HTERT RPE-1 (cell line): ENCODE data around the gene MAD1L1.
"Not testable (repeated sequence)": the region's sequence is repeated elsewhere in the genome, so short reads cannot be mapped to it uniquely, and the experiment has no call there.

Experiments
- in situ Hi-C: fragments of 300-500 bp; cut with MboI; formaldehyde crosslinking; loops from 4 replicates; pipeline ENCODE4 v1.14.3; 2020; ENCODE audit warnings: low sequenced_read_pairs

Gene MAD1L1

DNA sequence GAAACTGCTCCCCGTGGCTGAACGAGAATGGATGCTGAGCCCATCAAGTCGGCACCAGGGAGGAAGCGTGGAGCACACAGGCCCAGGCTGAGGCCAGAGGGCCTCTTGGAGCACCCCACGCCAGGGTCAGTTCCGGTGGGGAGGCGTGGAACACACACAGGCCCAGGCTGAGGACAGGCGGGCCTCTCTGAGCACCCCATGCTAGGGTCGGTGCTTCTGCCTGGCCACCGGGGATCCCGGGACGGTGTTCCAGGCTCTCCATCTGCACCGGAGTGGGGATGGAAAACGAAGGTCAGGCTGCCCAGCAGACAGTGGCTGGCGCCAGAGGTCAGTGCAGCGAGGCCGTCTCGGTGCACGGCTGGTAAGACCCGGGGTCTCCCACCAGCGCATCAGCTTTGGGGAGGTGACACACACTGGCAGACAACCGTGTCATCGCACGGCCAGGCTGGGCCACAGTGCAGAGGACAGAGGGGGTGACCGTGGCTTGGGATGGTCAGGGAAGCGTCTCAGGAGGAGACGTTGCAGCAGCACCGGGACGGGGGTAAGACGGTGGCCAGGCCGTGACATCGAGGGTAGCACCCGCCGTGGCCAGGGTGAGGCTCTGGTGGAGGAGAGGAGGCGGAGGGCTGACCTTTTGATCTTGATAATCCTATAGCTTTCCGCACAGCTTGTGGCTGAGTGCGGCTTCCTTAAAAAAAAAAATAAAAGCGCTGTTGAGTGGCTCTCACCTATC lies 358.7 kb downstream of the MAD1L1 start:
- in situ Hi-C loops: no loop called here

DNA sequence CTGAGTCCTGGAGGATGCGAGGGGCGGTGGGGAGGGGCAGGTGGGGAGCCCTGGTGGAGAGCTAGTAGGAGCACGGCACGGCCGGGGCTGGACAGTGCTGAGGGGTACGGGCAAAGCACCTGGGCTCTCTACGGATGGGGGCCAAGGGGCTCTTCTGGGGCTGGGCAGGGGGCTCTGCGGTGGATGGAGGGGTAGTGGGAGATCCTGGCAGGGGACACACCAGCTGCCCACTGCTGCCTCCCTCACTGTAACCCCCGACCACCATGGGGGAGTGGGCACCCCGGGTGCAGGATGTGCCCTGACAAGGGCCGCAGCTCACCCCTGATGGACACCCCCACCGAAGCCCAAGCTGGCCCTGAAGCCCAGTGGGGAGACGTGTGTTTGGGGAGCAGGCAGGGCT lies 359.3 kb downstream of the MAD1L1 start:
- in situ Hi-C loops: no loop called here

DNA sequence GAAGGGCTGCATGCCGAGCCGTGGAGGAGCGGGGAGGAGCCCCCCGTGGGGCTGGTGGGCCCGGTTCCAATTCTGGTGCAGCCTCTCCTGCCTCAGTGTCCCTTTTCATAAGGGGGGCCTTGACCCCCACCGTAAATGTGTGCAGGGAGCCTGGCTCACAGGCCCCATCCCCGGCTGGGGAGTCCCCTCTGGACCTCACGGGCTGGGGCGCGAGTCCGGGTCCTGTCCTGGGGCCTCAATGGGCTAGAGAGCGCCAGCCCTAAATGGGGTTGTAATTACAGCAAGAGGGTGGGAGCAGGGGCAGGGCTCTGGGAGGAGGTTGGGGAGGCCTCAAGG lies 359.7 kb downstream of the MAD1L1 start:
- in situ Hi-C loops: no loop called here

- in situ Hi-C loops: no loop called here
These were observed 360.3 kb downstream of the MAD1L1 start for GRCh38 chr7:1872191-1873069.

GRCh38 chr7:1869452-1870130 lies 363.2 kb downstream of the MAD1L1 start:
- in situ Hi-C loops: no loop called here

DNA sequence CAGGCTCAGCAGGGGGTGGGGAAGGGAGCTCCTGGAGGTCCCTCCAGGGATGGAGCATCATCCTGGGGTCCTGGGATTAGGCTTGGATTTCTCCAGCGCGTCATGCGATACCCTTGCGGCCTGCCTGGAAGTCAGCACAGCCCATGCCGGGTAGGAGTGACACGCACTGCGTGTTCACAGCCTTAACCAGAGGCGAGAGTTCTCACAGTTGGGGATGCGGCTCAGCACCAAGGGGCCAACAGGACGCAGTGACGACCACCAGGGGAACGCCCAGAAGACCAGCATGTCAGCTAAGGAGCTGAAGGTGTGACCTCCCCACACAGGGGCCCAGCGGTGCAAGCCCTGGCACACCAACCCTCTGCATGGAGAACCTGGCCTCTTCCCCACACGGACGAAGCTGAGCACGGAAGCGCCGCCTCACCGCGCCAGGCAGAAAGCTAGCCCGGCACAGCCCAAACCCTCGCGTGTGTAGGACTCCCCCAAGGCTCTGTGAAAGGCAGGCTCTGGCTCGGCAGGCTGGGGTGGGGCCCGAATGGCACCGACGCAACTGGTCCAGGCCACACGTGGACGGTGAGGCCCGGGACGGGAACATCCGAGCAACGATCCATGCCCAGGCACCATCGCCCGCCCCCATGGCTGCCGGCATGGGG lies 364.1 kb downstream of the MAD1L1 start:
- in situ Hi-C loops: no loop called here

DNA sequence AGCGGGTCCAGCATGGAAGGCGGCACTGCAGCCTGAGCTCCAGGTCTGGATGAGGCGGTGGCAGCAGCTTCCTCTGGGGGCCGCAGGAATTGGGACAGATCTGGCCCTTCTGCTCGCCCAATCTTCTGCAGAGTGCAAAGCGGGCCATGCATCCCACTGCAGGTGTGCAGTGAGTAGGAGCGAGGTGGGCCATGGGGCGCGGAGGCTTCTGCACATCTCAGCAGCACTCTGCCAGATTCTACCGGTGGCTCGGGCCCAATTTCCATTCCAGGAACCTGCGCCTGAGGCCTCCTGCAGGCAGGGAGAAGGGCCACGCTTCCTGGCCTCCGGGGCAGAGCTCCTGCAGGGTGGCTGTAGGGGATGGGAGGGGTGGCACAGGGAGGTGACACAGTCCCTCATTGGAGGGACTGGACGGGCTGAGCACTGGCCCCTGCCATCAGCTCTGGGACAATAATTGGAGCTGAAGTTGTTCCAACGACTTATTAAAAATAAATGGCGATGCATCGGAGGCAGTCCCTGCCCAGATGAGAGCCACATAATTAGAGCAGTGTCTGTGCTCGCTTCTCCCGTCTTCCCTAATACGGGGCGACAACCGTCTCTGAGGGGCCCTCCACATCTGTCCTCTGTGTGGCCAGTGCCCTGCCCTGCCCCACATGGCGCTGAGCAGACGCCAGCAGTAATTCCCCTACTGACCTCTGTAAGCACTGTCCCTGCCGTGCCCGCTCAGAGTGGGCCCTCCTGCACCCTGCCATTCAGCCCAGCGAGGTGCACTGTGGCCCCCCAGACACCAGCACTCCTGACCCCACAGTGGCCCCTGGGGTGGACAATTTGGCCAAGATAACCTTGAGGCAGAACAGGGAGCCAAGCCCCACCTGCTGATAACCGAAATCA lies 365.1 kb downstream of the MAD1L1 start:
- in situ Hi-C loops: no loop called here

DNA sequence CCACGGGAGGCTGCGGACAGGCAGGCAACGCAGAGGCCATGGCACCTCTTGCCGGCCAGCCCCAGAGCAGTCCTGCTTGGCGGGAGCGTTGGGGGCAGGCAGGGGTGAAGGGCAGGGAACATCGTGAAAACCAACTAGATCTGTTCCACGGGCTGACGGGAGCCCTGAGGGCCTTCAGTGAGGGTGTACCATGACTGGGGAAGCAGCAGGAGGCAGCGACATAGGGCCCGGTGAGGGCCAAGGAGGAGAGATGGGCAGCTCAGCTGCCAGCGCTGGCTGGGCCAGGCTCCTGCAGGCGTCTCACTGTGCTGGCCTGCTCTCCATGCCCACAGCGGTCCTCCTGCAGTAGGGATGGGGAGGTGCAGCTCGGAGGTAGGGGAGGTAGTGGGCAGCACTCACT lies 366.1 kb downstream of the MAD1L1 start:
- in situ Hi-C loops: no loop called here

GRCh38 chr7:1865571-1866255 lies 367.0 kb downstream of the MAD1L1 start:
- in situ Hi-C loops: no loop called here

- in situ Hi-C loops: no loop called here
These were observed 367.7 kb downstream of the MAD1L1 start for GRCh38 chr7:1865000-1865555.

DNA sequence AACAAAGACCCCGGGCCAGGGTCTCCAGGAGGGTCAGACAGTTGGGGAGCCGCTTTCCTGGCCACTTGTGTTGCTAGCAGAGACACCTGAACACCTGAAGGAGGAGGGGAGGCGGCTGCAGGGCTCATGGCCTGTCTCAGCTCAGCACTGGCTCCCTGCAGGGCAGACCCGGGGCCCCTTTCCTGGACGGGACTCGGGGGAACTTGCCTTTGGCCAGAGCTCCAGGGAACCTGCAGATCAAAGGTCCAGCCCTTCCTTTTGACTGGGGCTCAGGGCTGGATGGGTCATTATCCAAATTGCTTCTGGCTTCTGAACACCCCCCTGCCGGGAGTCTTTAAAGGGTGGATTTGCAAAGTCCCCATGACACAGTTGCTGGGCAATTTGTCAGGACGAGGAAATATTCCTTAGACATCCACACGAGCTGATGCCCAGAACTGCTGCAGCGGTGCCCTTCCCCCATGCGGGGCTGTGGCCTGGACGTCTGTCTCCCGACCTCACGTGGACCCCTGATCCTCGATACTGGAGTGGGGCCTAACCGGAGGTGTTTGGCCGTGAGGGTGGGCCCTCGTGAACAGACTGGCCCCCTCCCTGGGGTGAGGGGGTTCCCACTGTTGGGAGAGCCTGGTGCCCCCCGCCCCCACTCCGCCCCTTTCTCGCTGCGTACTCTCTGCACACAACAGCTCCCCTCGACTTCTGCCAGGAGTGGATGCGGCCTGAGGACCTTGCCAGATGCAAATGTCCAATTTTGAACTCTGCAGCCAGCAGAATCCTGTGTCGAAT lies 368.4 kb downstream of the MAD1L1 start:
- in situ Hi-C loops: no loop called here

DNA sequence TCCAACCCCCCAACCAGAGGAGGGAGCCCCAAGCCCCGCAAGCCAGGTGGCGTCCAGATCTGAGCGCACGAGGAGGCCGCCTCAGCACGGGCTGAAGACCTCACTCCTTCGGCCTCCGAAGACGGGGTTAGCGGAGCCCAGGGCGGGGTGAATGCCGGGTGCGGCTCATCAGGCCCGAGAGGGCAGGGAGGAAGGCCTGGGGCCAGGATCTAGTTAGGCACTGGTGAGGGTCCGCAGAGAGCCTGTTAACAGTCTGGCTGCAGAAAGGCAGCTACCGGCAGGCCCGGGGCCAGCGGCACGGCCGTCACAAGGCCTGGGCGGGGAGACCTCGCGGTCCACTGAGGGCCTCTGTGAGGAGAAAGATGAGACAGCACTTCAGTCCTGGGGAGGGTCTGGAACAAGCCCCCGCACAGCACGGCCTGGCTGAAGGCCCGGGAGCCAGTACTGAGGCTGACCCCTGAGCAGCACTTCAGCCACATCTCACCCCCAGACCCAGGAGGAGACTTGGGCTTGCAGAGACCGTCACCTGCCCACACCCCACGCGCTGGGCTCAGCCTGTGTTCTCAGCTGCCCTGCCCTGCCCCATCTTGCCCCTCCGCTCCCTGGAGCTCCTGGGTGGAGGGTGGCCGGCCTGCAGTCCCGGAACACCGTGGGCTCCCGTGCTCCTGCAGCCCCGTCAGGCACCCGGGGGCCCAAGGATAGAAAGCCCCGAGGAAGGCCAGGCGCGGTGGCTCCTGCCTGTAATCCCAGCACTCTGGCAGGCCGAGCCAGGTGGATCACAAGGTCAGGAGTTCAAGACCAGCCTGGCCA lies 369.4 kb downstream of the MAD1L1 start:
- in situ Hi-C loops: no loop called here

DNA sequence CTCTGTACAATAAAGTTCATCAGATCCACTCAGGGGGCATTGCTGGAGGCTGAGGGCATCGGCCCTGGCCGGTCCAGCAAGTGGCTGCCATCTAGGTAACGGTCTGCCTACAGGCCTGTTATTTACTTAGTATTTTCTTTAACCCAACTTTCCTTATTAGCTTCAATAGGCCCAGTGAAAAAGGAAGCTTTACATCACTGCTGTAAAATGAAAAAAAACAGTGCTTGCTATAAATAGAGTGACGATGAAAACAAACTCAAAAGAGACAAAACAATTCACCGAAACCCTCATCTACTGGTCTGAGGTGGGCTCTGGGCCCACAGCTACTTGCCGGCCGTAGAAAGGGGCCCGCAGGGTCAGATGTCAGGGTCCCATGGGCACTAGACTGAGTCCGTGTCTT lies 370.2 kb downstream of the MAD1L1 start:
- in situ Hi-C loops: no loop called here

GRCh38 chr7:1861799-1862458 lies 370.8 kb downstream of the MAD1L1 start:
- in situ Hi-C loops: no loop called here

GRCh38 chr7:1860881-1861798 lies 371.6 kb downstream of the MAD1L1 start:
- in situ Hi-C loops: not testable (repeated sequence)
